ENCODE results near the gene ZNHIT2. TPM values are rescaled to one million over a fixed set of nuclear protein-coding genes. Genes with fewer than 3 reads are reported as not detected.

ZNHIT2 gene
- total and polyA plus RNA-seq, 2 of the 13 experiments (the other 11 are each of a cell fraction or from before 2014, with no cell fraction given): 1.1 to 6.5 TPM

GRCh38 chr11:65141896-65142494, 24.5 kb upstream of the ZNHIT2 start (continued):
- TF ChIP-seq ZBTB43 (CRISPR knock-in tag; conservative IDR thresholded peaks at IDR 0.05) (0 out of 2 replicates have a peak, but pooled peaks have one; percentile 32), SKIL (CRISPR knock-in tag; IDR thresholded peaks at IDR 0.05; ENCODE audit: borderline replicate concordance) (no peak), KDM2A (CRISPR knock-in tag; IDR thresholded peaks at IDR 0.05; ENCODE audit: borderline replicate concordance, low read depth) (no peak), EP300 (IDR thresholded peaks at IDR 0.05; ENCODE audit: low read depth in 2 of 2, low read length in 2 of 2) (peak in 1 of 2 experiments; percentile 25; a peak in 1 of 4 replicates), EP300 (CRISPR knock-in tag; IDR thresholded peaks at IDR 0.05; ENCODE audit: borderline replicate concordance) (no peak), ZGPAT (CRISPR knock-in tag; IDR thresholded peaks at IDR 0.05) (no peak), ZSCAN30 (CRISPR knock-in tag; IDR thresholded peaks at IDR 0.05) (no peak), HNF4G (IDR thresholded peaks at IDR 0.05; ENCODE audit: borderline replicate concordance, low read depth, low read length) (no peak), HNF4G (CRISPR knock-in tag; IDR thresholded peaks at IDR 0.05; ENCODE audit: borderline replicate concordance, low read depth) (no peak), ZNF280D (CRISPR knock-in tag; IDR thresholded peaks at IDR 0.05) (no peak), GABPA (IDR thresholded peaks at IDR 0.05; ENCODE audit: low read depth, low read length) (no peak), GABPA (CRISPR knock-in tag; IDR thresholded peaks at IDR 0.05; ENCODE audit: low read depth) (no peak), FOXP4 (CRISPR knock-in tag; IDR thresholded peaks at IDR 0.05) (peak; percentile 33; the same call in 1 of the 2 replicates), ZNF234 (CRISPR knock-in tag; conservative IDR thresholded peaks at IDR 0.05) (no peak), ZNF446 (CRISPR knock-in tag; IDR thresholded peaks at IDR 0.05) (no peak), ZSCAN25 (CRISPR knock-in tag; IDR thresholded peaks at IDR 0.05) (no peak), FOXJ3 (CRISPR knock-in tag; IDR thresholded peaks at IDR 0.05; ENCODE audit: borderline replicate concordance) (no peak), ZNF572 (CRISPR knock-in tag; IDR thresholded peaks at IDR 0.05) (no peak), CEBPB (IDR thresholded peaks at IDR 0.05; ENCODE audit: borderline replicate concordance, low read depth, low read length) (peak; percentile 79), MEIS2 (CRISPR knock-in tag; IDR thresholded peaks at IDR 0.05) (no peak)
